ENCODE results near the gene GALNT11. TPM values are rescaled to one million over a fixed set of nuclear protein-coding genes. Genes with fewer than 3 reads are reported as not detected.

GALNT11 gene
- 21.5 to 24.7 TPM (median 23.7 TPM) in 5 replicates for total RNA-seq (2022; extraction: Qiagen RNA extraction)

GRCh38 chr7:152025077-152025936 lies at the start of gene GALNT11:
Gene GALNT11, plus strand, starts transcription at chr7:152025674. Its CDS starts 68,554 bp downstream, at chr7:152094228.

Other genes with a start within 250 kb of the GALNT11 start
- 40.9 to 50.1 TPM (median 44.5 TPM) in 5 replicates for gene PRKAG2, start 148.6 kb upstream of the GALNT11 start, total RNA-seq (2022; extraction: Qiagen RNA extraction)
- gene GALNTL5, start 69.2 kb upstream of the GALNT11 start, total RNA-seq (2022; extraction: Qiagen RNA extraction) = not detected in 5 replicates

Measured in A549 treated with Mapracorat at 1 μM for 4 hours (cell line).